PFSK-1 (cell line): ENCODE results near the gene KDM4C.

Source experiments
- FOXP2 ChIP-seq: optimal IDR thresholded peaks from 2 replicates; pipeline ENCODE3; 2011; ENCODE audit warnings: borderline replicate concordance, control low read depth, inconsistent platforms; ENCODE audit not compliant: insufficient read depth; ENCODE audit errors: extremely low read length, extremely low read depth
- POLR2AphosphoS5 ChIP-seq: IDR thresholded peaks from 2 replicates; pipeline ENCODE4 v1.6.1; 2012; ENCODE audit warnings: low read depth, mild to moderate bottlenecking, control low read depth, low read length, moderate library complexity
- REST ChIP-seq, 2 experiments: IDR thresholded peaks; 2 replicates each; pipeline versions ENCODE4 v1.6.1 to v1.8.0; 2011 to 2012; ENCODE audit warnings: low read depth in 2 of 2, low read length in 2 of 2, control low read depth in 1 of 2, inconsistent platforms in 1 of 2, mild to moderate bottlenecking in 1 of 2, moderate library complexity in 1 of 2; ENCODE audit not compliant: insufficient read depth in 1 of 2
- SIN3A ChIP-seq: IDR thresholded peaks from 2 replicates; pipeline ENCODE4 v1.6.1; 2012; ENCODE audit warnings: mild to moderate bottlenecking, low read length, moderate library complexity, borderline replicate concordance; ENCODE audit not compliant: insufficient read depth
- TAF1 ChIP-seq: IDR thresholded peaks from 2 replicates; pipeline ENCODE4 v1.6.1; 2012; ENCODE audit warnings: low read length, control low read depth, borderline replicate concordance; ENCODE audit not compliant: insufficient read depth

KDM4C gene

GRCh38 chr9:7186175-7186574 lies 428.4 kb downstream of the KDM4C start:
- TF ChIP-seq SIN3A (no peak), TAF1 (no peak), FOXP2 (no peak), REST (IDR thresholded peaks at IDR 0.05; ENCODE audit: insufficient read depth in 1 of 2, low read depth in 2 of 2, low read length in 2 of 2) (no peak), POLR2AphosphoS5 (no peak)

GRCh38 chr9:7192266-7192665 lies 434.5 kb downstream of the KDM4C start:
- no peak for TF ChIP-seq REST (IDR thresholded peaks at IDR 0.05; ENCODE audit: insufficient read depth in 1 of 2, low read depth in 2 of 2, low read length in 2 of 2)
- no peak for TF ChIP-seq FOXP2
- TF ChIP-seq TAF1 = no peak
- no peak for TF ChIP-seq POLR2AphosphoS5
- TF ChIP-seq SIN3A = no peak

- TF ChIP-seq SIN3A (no peak), REST (IDR thresholded peaks at IDR 0.05; ENCODE audit: insufficient read depth in 1 of 2, low read depth in 2 of 2, low read length in 2 of 2) (no peak), TAF1 (no peak), FOXP2 (no peak), POLR2AphosphoS5 (no peak)
Observed at GRCh38 chr9:7195526-7195925, 437.8 kb downstream of the KDM4C start.

GRCh38 chr9:7196467-7196866 lies 438.7 kb downstream of the KDM4C start:
- TF ChIP-seq POLR2AphosphoS5 = no peak
- no peak for TF ChIP-seq FOXP2
- TF ChIP-seq SIN3A = no peak
- no peak for TF ChIP-seq TAF1
- no peak for TF ChIP-seq REST (IDR thresholded peaks at IDR 0.05; ENCODE audit: insufficient read depth in 1 of 2, low read depth in 2 of 2, low read length in 2 of 2)

- no peak for TF ChIP-seq POLR2AphosphoS5
- no peak for TF ChIP-seq REST (IDR thresholded peaks at IDR 0.05; ENCODE audit: insufficient read depth in 1 of 2, low read depth in 2 of 2, low read length in 2 of 2)
- no peak for TF ChIP-seq TAF1
- no peak for TF ChIP-seq SIN3A
- no peak for TF ChIP-seq FOXP2
Observed at GRCh38 chr9:7201196-7201595, 443.4 kb downstream of the KDM4C start.
